ENCODE results near the gene HECTD2.
A peak's percentile ranks its signal among the peaks of the same experiment; 100 is the strongest.
"Not testable (repeated sequence)": the region's sequence is repeated elsewhere in the genome, so short reads cannot be mapped to it uniquely, and the experiment has no call there.

The HECTD2 gene, protein sequence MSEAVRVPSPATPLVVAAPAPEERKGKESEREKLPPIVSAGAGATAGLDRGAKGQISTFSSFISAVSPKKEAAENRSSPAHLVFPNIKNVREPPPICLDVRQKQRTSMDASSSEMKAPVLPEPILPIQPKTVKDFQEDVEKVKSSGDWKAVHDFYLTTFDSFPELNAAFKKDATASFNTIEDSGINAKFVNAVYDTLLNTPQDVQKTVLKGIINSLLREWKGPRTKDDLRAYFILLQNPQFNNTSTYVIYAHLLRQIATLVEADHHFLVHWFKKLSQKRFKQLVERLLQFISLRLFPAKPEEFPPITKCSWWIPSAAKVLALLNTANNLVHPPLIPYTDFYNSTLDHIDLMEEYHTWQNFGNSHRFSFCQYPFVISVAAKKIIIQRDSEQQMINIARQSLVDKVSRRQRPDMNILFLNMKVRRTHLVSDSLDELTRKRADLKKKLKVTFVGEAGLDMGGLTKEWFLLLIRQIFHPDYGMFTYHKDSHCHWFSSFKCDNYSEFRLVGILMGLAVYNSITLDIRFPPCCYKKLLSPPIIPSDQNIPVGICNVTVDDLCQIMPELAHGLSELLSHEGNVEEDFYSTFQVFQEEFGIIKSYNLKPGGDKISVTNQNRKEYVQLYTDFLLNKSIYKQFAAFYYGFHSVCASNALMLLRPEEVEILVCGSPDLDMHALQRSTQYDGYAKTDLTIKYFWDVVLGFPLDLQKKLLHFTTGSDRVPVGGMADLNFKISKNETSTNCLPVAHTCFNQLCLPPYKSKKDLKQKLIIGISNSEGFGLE

DNA sequence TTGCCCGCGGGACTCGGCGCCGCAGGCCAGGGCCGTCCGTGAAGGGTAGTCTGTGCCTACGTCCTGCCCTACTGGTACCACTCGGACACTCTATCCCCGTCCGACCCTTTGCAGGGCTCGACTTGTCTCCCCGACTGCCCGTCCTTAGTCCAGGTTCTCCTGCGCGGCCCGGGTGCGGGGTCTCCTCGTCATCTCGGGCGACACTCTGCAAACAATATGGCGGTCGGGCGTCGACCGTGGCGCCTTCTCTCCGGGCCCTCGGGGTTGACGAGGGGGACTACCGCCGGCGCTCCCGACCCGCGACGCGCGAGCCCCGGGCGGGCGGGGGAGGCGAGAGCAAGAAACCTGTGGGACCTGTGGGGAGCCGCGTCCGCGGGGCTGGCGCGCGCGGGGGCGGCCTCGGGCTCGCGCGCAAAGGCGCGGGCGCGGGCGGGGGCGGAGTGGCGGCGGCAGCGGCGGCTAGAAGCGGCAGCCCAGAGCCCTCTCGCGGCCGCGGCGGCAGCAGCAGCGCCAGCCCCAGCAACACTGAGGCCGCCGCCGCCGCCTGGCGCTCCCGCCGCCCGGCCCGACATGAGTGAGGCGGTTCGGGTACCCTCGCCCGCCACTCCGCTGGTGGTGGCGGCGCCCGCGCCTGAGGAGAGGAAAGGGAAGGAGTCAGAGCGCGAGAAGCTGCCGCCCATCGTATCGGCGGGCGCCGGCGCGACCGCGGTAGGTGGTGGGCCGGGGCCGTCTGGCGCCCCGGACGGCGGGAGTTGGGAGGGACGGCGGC lies at the start of gene HECTD2:
Gene HECTD2 (plus strand): TSS at position 476 of the 769 bp plus-strand sequence. CDS start 95 bp downstream, at position 571.
- DNase-seq = peak; percentile 84

DNA sequence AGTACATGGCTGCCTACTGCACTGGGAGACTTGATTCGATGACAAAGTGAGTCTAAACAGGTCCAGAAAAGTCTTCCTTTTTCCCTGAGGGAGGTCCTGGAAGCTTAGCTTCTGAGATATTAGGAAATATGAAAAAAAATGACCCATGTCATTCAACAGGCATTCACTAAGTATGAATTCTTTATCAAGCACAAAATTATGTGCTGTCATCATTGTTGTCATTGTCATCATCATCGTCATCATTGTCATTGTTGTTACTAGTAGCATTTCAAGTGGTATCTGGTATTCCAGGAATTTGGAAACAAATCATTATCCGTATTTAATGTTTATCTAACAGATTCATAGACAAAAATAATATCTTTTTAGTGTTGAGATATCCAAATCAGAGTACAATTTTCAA lies 49.7 kb upstream of the HECTD2 start:
- DNase-seq = no peak

DNA sequence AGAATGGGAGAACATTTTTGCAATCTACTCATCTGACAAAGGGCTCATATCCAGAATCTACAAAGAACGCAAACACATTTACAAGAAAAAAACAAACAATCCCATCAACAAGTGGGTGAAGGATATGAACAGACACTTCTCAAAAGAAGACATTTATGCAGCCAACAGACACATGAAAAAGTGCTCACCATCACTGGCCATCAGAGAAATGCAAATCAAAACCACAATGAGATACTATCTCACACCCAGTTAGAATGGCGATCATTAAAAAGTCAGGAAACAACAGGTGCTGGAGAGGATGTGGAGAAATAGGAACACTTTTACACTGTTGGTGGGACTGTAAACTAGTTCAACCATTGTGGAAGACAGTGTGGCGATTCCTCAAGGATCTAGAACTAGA lies 44.6 kb upstream of the HECTD2 start:
- DNase-seq = not testable (repeated sequence)

DNA sequence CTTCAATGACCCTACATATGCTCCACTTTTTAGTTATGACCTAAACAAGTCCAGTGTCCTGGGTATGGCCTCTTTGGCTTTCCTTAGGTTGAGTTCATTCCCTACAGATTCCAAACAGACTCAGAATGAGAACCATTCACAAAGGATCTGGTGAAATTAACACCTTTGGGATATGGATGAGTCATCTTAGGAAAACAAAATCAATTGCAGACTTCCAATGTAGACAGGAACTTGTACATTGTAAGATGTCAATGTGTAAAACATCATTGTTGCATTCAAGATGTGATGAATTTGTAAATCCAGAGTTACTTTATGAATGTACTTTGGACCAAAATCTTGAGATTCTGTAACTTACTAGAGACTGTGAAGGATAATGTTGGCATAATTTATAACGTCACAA lies 43.4 kb upstream of the HECTD2 start:
- peak; percentile 15 for DNase-seq

DNA sequence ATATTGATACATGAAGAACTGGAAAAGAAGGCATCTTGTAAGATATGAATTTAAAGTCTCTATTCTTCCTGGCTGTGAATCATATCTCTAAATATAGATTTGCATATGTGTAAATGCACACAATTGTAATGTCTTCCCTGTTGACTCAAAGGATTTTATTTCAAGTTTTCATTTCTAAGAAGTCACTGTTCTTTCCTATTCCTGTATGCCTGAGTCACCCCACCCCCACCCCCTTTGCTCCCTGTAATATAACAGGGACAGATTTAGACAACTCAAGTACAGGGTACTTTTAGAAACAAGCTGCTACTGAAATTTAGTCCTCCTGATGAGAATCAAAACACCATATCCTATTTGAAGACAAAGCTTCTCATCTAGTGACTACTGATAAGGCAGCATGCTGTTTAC lies 43.0 kb upstream of the HECTD2 start:
- no peak for DNase-seq

DNA sequence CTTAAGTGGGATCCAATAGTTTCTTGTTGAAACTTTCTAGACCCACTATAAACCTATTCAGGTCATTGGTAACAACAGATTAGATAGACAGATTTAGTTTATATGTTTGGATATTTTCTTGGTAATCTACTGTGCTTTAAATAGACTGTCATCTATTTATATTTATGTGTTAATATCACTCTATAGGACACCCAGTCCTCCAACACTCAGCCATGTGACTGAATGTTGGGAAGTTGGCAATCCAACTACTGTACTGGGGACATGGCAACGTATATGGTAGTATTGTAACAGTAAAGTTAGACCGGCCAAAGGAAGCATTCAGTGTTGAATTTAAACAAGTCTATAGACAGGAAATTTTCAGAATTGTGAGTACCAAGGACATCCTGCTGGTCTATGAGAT lies 42.6 kb upstream of the HECTD2 start:
- DNase-seq = no peak

DNA sequence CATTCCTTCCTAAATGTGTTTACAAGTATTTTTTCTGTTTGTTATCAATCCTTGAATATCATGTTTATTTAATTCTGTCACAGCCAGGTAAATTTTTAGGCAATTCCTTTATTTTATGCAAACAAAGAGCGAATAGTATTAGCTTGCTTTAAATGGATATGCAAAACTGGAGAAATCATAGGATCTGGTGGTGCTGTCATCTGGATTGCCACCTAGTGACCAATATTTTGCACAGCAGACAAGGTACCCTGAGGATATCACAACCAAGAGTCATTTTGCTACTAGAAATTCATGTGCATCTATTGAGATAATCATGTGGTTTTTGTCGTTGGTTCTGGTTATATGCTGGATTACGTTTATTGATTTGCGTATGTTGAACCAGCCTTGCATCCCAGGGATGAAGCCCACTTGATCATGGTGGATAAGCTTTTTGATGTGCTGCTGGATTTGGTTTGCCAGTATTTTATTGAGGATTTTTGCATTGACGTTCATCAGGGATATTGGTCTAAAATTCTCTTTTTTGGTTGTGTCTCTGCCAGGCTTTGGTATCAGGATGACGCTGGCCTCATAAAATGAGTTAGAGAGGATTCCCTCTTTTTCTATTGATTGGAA lies 40.1 kb upstream of the HECTD2 start:
- peak; percentile 31 for DNase-seq

DNA sequence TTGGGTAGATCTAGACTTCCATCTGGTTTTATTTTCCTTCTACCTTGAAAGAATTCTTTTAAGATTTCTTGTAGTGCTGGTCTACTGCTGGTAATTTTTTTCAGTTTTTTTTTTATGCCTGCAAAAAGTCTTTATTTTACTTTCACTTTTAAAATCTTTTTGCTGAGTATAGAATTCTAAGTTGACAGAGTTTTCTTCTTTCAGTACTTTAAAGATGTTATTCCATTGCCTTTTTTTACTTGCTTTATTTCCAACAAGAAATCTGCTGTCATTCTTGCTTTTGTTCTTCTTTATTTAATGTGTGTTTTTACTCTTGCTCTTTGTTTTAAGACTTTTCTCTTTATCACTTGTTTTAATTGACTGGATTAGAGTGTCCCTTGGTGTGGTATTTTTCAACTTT lies 36.1 kb upstream of the HECTD2 start:
- no peak for DNase-seq

DNA sequence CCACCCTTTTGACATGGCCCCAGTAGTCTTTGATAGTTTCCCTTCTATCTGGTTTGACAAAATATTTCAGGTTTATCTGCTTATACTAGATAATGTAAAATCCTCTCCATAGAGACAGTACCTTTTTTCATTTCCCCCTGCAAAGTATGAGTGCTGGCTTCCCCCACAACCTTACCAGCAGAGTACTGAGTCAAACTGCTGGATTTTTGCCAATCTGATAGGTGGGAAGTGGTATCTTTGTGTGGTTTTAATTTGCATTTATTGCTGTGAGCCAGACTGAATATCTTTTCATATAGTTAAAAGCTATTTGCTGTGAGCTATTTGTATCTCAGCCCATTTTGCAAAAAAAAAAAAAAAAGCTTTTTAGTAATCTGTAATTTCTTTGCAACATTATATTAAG lies 32.1 kb upstream of the HECTD2 start:
- DNase-seq = no peak

DNA sequence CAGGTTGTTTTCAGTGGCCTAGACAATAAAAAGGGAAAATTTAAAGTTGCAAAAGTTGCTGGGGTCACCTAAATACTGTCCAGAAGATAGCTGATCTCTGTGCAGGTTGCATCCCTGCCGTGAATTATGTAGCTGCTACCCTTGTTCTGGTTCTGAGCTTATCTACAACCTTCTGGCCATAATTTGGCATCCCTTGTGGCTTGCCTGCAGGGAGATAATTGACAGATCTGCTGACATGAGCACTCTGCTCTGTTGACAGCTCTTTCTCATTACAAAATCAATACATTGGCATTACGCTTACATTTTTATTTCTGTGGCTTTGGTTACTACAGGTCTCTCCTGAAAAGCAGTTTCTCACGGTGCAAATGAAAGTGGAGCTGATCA lies 29.3 kb upstream of the HECTD2 start:
- no peak for DNase-seq

DNA sequence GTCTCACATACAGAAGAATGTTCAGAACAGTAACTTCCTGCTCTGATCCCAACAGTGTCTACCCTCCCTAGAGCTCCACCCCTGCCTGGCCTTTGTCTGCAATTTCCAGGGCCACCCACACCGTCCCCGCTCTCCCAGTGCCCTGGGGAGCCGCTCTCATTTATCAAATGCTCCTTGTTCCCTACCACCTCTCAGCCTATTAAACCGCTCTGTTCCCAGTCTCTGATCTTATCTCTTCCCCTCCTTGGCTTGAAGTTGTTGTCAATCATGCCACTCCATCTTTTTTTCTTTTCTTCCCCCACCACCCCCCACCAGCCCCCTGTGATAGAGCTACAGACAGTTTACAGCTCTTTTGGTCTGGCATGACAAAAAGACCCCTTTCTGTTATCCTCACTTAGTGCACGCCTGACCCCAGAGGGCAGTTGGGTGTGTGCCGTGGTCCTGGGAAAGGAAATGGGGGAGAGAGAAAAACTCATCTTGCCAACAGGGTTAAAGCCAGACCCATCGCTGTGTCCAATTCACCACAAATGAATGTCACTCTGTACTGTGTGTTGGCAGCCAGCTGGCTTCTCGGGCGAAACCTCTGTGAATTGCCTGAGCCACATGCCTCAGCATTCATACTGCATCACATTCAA lies 28.8 kb upstream of the HECTD2 start:
- no peak for DNase-seq

DNA sequence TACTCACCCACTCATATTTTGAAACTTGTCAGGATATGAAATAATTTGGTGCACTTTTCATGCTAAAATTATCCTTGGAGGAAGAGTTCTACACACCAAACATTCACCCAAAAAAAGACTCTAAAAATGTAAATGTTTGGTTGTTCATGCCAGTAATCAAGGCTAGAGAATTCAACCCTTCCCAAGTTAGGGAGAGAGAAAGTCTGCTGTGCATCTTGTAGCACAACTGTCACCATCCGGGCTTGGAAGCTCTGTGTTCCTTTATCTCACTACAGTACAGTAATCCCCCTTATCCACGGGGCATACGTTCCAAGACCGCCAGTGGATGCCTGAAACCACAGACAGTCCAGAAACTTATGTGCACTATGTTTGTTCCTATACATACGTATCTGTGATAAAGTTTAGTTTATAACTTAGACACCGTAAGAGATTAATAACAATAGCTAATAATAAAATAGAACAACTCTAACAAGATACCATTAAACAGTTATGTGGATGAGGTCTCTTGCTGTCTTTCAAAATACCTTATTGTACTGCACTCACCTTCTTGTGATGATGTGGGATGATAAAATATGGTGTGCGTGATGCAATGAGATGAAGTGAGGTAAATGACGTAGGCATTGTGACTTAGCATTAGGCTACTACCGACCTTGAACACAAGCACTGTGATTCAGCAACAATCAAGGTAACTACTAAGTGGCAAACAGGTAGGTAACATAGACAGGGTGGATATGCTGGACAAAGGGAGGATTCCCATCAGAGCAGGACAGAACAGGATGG lies 24.6 kb upstream of the HECTD2 start:
- DNase-seq = no peak

DNA sequence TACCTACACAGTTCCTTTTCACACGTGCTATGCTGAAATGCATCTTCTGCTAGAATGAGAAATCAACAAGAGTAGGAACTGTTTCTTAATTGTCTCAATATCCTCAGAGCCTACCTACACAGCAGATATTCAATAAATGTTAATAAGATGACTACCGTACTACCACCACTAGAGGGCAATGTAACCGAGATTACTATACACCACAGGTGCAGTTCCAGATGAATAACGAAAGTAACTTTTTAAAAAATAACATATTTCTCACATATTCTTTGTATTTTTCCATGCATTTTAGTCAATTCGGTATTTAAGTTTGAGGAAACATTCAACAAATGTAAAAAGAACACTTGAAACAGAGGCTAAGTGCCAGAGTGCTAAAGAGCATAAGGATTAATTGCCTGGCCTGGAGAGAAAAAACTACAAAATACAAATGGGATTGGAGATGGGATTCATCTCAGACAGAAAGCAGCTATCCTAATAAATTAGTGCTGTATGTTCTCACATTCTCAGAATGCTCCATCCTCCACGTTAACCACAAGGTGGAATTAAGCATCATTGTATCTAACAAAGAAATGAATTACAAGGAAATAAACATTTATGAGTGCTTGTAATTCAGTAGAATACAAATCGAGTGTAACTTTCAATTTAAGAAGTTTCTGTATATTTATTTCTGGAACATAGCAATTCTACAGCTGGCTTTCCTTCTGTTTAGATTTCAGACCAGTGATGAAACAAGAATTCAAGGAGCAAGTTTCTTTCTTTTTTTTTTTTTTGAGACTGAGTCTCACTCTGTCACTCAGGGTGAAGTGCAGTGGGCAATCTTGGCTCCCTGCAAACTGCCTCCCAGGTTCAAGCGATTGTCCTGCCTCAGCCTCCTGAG lies 20.3 kb upstream of the HECTD2 start:
- peak; percentile 70 for DNase-seq

DNA sequence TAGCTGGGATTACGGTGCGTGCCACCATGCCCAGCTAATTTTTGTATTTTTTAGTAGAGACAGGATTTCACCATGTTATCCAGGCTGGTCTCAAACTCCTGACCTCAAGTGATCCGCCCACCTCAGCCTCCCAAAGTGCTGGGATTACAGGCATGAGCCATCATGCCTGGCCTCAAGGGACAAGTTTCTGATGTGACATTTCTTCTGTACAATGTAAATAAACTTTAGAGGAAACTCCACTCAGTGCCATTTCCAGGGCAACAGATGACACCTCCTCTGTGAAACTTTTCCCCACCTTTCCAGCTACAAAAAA lies 19.7 kb upstream of the HECTD2 start:
- not testable (repeated sequence) for DNase-seq

DNA sequence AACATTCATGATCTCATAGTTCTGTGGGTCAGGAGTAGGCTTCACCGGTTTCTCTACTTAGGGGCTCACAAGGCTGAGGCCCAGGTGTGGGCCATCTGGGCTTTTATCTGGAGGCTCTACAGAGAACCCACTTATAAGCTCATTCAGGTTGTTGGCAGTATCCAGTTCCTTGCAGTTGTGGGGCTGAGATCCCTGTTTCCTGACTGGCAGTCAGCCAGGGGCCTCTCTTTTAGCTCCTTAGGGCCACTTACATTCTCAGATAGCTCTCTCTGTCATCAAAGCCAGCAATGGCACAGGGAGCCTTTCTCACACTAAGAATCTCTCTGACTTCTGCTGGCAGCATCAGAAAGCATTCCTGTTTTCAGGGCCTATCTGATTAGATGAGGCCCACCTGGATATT lies 18.2 kb upstream of the HECTD2 start:
- peak; percentile 17 for DNase-seq

DNA sequence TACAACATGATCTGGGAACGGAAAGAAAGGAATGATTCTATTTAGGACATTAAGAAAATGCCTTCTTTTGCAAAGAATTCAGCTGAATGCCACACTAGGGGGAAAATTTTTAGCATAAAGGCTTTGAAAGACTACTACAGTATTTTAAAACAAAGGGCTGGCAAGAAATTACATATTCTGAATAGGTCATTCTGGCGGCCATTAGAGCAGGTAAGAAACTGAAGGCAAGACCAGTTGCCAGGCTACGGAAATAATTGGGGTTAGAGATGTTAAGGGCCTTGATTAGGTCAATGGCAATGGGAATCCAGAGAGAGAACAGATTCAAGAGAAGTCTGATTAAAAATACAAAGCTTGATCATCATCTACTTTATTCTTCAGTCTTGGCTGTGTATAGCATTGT lies 3.8 kb upstream of the HECTD2 start:
- no peak for DNase-seq

DNA sequence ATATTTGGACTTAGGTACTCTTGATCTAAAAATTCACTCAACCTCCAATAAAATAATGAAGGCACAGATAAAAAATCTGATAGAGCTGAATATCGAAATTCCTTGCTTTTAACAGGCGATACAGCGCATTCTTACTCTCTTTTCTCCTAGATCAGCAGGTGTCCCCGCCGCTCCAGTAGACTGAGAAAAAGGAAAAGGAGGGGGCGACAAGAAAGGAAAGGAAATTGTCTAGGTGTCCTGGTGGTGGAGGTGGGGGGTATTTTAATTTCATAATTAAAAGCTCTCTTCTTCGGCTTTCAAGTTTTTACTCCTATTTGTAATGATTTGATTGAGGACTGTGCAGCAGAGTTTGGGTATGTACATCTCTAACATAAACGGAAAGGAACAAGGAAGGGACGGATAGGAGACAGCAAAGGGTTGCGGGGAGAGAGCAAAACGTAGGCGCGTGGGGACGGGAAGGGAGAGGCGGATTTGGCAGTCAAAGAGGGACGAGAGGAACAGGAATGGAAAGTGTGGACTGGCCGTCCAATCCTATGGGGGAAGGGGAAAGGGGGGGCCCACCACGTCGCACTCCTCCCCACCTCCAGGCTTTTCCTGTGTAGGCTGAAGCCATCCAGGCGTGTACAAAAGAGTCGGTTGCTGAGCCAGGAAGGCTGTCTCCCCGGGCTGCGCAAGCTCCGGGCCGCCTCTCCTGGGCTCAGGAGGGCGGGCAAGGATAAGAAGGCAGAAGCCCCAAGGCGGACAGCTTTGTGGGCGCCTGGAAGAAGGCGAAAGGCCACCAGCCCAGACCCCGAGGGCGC lies 875 bp upstream of the HECTD2 start:
- peak; percentile 90 for DNase-seq

DNA sequence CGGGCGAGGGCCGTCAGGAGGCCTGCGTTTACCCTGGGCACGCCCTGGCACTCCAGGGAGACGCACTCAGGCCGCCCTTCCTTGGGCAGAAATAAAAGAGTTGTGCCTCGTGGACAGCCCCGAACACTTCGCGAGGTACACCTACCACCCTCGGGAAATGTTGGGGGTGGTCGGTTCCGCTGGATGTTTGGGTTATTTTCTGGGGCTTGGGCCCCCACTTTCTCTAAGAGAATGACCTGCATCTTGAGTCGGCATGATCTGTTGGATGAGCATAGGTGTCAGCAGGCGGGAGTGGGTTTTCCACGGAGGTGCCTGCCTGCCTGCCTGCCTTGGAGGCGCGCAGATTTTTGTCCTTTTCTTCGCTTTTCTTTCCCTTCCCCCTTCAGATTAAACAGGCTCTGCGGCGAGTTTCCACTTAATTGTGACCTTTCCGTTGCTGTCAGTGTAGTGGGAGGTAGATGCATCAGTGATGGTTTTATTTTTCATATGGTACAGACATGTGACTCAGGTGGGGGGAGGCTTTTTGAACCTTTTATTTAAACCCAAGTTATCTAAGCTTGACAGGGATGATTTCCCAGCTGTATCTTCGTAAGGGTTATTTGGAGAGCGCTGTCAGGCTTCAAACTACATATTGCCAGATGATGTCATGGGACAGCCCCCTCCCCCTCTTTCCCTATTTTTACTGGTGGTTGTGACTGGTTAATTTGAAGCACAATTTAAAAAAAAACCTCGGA lies 661 bp downstream of the HECTD2 start:
- peak; percentile 65 for DNase-seq

DNA sequence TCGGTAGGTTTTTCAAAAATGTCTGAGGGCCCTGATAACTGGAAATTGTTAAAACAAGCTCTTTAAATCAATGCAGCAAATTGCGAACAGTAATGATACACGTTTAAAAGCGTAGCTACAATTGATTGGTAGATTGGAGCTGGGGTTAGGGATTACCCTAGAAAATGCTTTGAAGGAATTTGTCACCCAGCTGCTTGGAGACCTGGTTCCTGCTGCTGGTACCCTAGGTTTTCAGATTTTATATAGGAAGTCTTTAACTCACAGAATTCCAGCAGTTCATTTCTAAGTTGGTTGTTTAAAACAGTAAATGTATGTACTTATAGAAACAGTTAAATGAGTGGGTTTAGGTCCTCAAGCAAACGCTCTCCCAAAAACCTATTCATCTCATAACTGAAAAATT lies 1.5 kb downstream of the HECTD2 start:
- DNase-seq = no peak

Measured in NCI-H69 (cell line).